ENCODE data around the gene NAB1.
A peak's percentile ranks its signal among the peaks of the same experiment; 100 is the strongest.

NAB1 gene

GRCh38 chr2:190618030-190618429, 30.9 kb upstream of the NAB1 start:
- Histone ChIP-seq H3K4me3 (ENCODE audit: low read length) (no peak overlapping the region), H3K9ac (ENCODE audit: low read depth, low read length) (no peak overlapping the region), H3K27ac (ENCODE audit: low read length) (no peak overlapping the region), H3K9me3 (ENCODE audit: insufficient read depth, low read depth, low read length) (no peaks in the 10 kb centered on the region), H3K4me1 (ENCODE audit: insufficient read depth, low read length) (peaks cover 15% of the 10 kb centered on the region; the same call in 1 of the 2 replicates), H3K27me3 (ENCODE audit: insufficient read depth, low read length) (no peaks in the 10 kb centered on the region), H3K36me3 (ENCODE audit: insufficient read depth, low read depth, low read length) (no peaks in the 10 kb centered on the region)

- Histone ChIP-seq H3K4me1 (ENCODE audit: insufficient read depth, low read length) (0 out of 2 replicates have a peak, but pooled peaks cover 2% of the 10 kb centered on the region), H3K27ac (ENCODE audit: low read length) (no peak overlapping the region), H3K36me3 (ENCODE audit: insufficient read depth, low read depth, low read length) (no peaks in the 10 kb centered on the region), H3K27me3 (ENCODE audit: insufficient read depth, low read length) (peaks cover 21% of the 10 kb centered on the region; the same call in 1 of the 2 replicates), H3K4me3 (ENCODE audit: low read length) (no peak overlapping the region), H3K9ac (ENCODE audit: low read depth, low read length) (no peak overlapping the region), H3K9me3 (ENCODE audit: insufficient read depth, low read depth, low read length) (no peaks in the 10 kb centered on the region)
These were observed 23.2 kb upstream of the NAB1 start for GRCh38 chr2:190625691-190626090.

GRCh38 chr2:190626641-190627210, 22.2 kb upstream of the NAB1 start:
- Histone ChIP-seq H3K27ac (ENCODE audit: low read length) (no peak overlapping the region), H3K36me3 (ENCODE audit: insufficient read depth, low read depth, low read length) (no peaks in the 10 kb centered on the region), H3K9ac (ENCODE audit: low read depth, low read length) (no peak overlapping the region), H3K4me3 (ENCODE audit: low read length) (no peak overlapping the region), H3K9me3 (ENCODE audit: insufficient read depth, low read depth, low read length) (no peaks in the 10 kb centered on the region), H3K27me3 (ENCODE audit: insufficient read depth, low read length) (peaks cover 21% of the 10 kb centered on the region; the same call in 1 of the 2 replicates), H3K4me1 (ENCODE audit: insufficient read depth, low read length) (0 out of 2 replicates have a peak, but pooled peaks cover 2% of the 10 kb centered on the region)

- Histone ChIP-seq H3K36me3 (ENCODE audit: insufficient read depth, low read depth, low read length) (no peaks in the 10 kb centered on the region), H3K9ac (ENCODE audit: low read depth, low read length) (no peak overlapping the region), H3K27me3 (ENCODE audit: insufficient read depth, low read length) (peaks cover 21% of the 10 kb centered on the region; the same call in 1 of the 2 replicates), H3K4me1 (ENCODE audit: insufficient read depth, low read length) (0 out of 2 replicates have a peak, but pooled peaks cover 2% of the 10 kb centered on the region), H3K4me3 (ENCODE audit: low read length) (peak overlapping the region; percentile 47; the same call in 1 of the 2 replicates), H3K9me3 (ENCODE audit: insufficient read depth, low read depth, low read length) (no peaks in the 10 kb centered on the region), H3K27ac (ENCODE audit: low read length) (no peak overlapping the region)
These were observed 21.2 kb upstream of the NAB1 start for GRCh38 chr2:190627448-190628412.

GRCh38 chr2:190628591-190629319, 20.1 kb upstream of the NAB1 start:
- no peaks in the 10 kb centered on the region for H3K36me3 ChIP-seq (ENCODE audit: insufficient read depth, low read depth, low read length)
- no peak overlapping the region for H3K9ac ChIP-seq (ENCODE audit: low read depth, low read length)
- H3K4me1 ChIP-seq (ENCODE audit: insufficient read depth, low read length): 0 out of 2 replicates have a peak, but pooled peaks cover 2% of the 10 kb centered on the region
- peaks cover 21% of the 10 kb centered on the region; the same call in 1 of the 2 replicates for H3K27me3 ChIP-seq (ENCODE audit: insufficient read depth, low read length)
- H3K27ac ChIP-seq (ENCODE audit: low read length): no peak overlapping the region
- H3K9me3 ChIP-seq (ENCODE audit: insufficient read depth, low read depth, low read length): no peaks in the 10 kb centered on the region
- H3K4me3 ChIP-seq (ENCODE audit: low read length): no peak overlapping the region

- H3K27ac ChIP-seq (ENCODE audit: low read length): no peak overlapping the region
- H3K36me3 ChIP-seq (ENCODE audit: insufficient read depth, low read depth, low read length): no peaks in the 10 kb centered on the region
- H3K27me3 ChIP-seq (ENCODE audit: insufficient read depth, low read length): no peaks in the 10 kb centered on the region
- peaks cover 9% of the 10 kb centered on the region; the same call in 1 of the 2 replicates for H3K4me1 ChIP-seq (ENCODE audit: insufficient read depth, low read length)
- H3K9ac ChIP-seq (ENCODE audit: low read depth, low read length): no peak overlapping the region
- H3K9me3 ChIP-seq (ENCODE audit: insufficient read depth, low read depth, low read length): no peaks in the 10 kb centered on the region
- no peak overlapping the region for H3K4me3 ChIP-seq (ENCODE audit: low read length)
These were observed 14.5 kb upstream of the NAB1 start for GRCh38 chr2:190634381-190634780.

- no peaks in the 10 kb centered on the region for H3K36me3 ChIP-seq (ENCODE audit: insufficient read depth, low read depth, low read length)
- no peak overlapping the region for H3K27ac ChIP-seq (ENCODE audit: low read length)
- no peak overlapping the region for H3K9ac ChIP-seq (ENCODE audit: low read depth, low read length)
- H3K27me3 ChIP-seq (ENCODE audit: insufficient read depth, low read length): no peaks in the 10 kb centered on the region
- H3K4me1 ChIP-seq (ENCODE audit: insufficient read depth, low read length): peaks cover 9% of the 10 kb centered on the region; the same call in 1 of the 2 replicates
- no peak overlapping the region for H3K4me3 ChIP-seq (ENCODE audit: low read length)
- H3K9me3 ChIP-seq (ENCODE audit: insufficient read depth, low read depth, low read length): no peaks in the 10 kb centered on the region
These were observed 13.1 kb upstream of the NAB1 start for GRCh38 chr2:190635781-190636180.

- Histone ChIP-seq H3K9ac (ENCODE audit: low read depth, low read length) (no peak overlapping the region), H3K27ac (ENCODE audit: low read length) (no peak overlapping the region), H3K36me3 (ENCODE audit: insufficient read depth, low read depth, low read length) (no peaks in the 10 kb centered on the region), H3K4me1 (ENCODE audit: insufficient read depth, low read length) (peaks cover 9% of the 10 kb centered on the region; the same call in 1 of the 2 replicates), H3K4me3 (ENCODE audit: low read length) (no peak overlapping the region), H3K27me3 (ENCODE audit: insufficient read depth, low read length) (no peaks in the 10 kb centered on the region), H3K9me3 (ENCODE audit: insufficient read depth, low read depth, low read length) (no peaks in the 10 kb centered on the region)
These were observed 12.5 kb upstream of the NAB1 start for GRCh38 chr2:190636361-190636760.

- Histone ChIP-seq H3K9me3 (ENCODE audit: insufficient read depth, low read depth, low read length) (no peaks in the 10 kb centered on the region), H3K9ac (ENCODE audit: low read depth, low read length) (no peak overlapping the region), H3K27me3 (ENCODE audit: insufficient read depth, low read length) (no peaks in the 10 kb centered on the region), H3K36me3 (ENCODE audit: insufficient read depth, low read depth, low read length) (no peaks in the 10 kb centered on the region), H3K4me3 (ENCODE audit: low read length) (no peak overlapping the region), H3K4me1 (ENCODE audit: insufficient read depth, low read length) (peaks cover 9% of the 10 kb centered on the region; the same call in 1 of the 2 replicates), H3K27ac (ENCODE audit: low read length) (no peak overlapping the region)
These were observed 11.6 kb upstream of the NAB1 start for GRCh38 chr2:190637281-190637734.

- Histone ChIP-seq H3K4me3 (ENCODE audit: low read length) (no peak overlapping the region), H3K27ac (ENCODE audit: low read length) (no peak overlapping the region), H3K4me1 (ENCODE audit: insufficient read depth, low read length) (peaks cover 9% of the 10 kb centered on the region; the same call in 1 of the 2 replicates), H3K27me3 (ENCODE audit: insufficient read depth, low read length) (no peaks in the 10 kb centered on the region), H3K9ac (ENCODE audit: low read depth, low read length) (no peak overlapping the region), H3K36me3 (ENCODE audit: insufficient read depth, low read depth, low read length) (no peaks in the 10 kb centered on the region), H3K9me3 (ENCODE audit: insufficient read depth, low read depth, low read length) (no peaks in the 10 kb centered on the region)
These were observed 10.8 kb upstream of the NAB1 start for GRCh38 chr2:190637903-190638618.

- no peak overlapping the region for H3K9ac ChIP-seq (ENCODE audit: low read depth, low read length)
- H3K27me3 ChIP-seq (ENCODE audit: insufficient read depth, low read length): no peaks in the 10 kb centered on the region
- H3K4me3 ChIP-seq (ENCODE audit: low read length): no peak overlapping the region
- H3K9me3 ChIP-seq (ENCODE audit: insufficient read depth, low read depth, low read length): no peaks in the 10 kb centered on the region
- H3K4me1 ChIP-seq (ENCODE audit: insufficient read depth, low read length): peaks cover 9% of the 10 kb centered on the region; the same call in 1 of the 2 replicates
- H3K27ac ChIP-seq (ENCODE audit: low read length): no peak overlapping the region
- H3K36me3 ChIP-seq (ENCODE audit: insufficient read depth, low read depth, low read length): no peaks in the 10 kb centered on the region
These were observed 8.8 kb upstream of the NAB1 start for GRCh38 chr2:190640117-190640516.
